GM18858 (cell line): ENCODE results near the gene RILPL1.
A peak's percentile ranks its signal among the peaks of the same experiment; 100 is the strongest.
"Not testable (repeated sequence)": the region's sequence is repeated elsewhere in the genome, so short reads cannot be mapped to it uniquely, and the experiment has no call there.

ENCODE experiments used
- ATAC-seq: cut with Tn5 transposase; IDR thresholded peaks from one replicate; pipeline ENCODE4 v1.9.1; 2021; ENCODE audit not compliant: unreplicated experiment

RILPL1 gene

GRCh38 chr12:123431951-123432817 lies 101.3 kb downstream of the RILPL1 start:
- ATAC-seq: not testable (repeated sequence)

GRCh38 chr12:123429101-123429500 lies 104.4 kb downstream of the RILPL1 start:
- not testable (repeated sequence) for ATAC-seq

- ATAC-seq: no peak
Observed at GRCh38 chr12:123428591-123428990, 104.9 kb downstream of the RILPL1 start.

- peak; percentile 84 for ATAC-seq
Observed at GRCh38 chr12:123427036-123427769, 106.3 kb downstream of the RILPL1 start.

GRCh38 chr12:123421314-123421713 lies 112.2 kb downstream of the RILPL1 start:
- no peak for ATAC-seq
